H9 (cell line): Measurements from ENCODE around the gene CNOT6. TPM values are rescaled to one million over a fixed set of nuclear protein-coding genes. Genes with fewer than 3 reads are reported as not detected.

ENCODE experiments used
- DNase-seq: peaks from one replicate; pipeline ENCODE4 v3.0.0-alpha.2; 2017
- H2AFZ ChIP-seq: one replicate; pipeline ENCODE4 v1.6.1; 2013; ENCODE audit warnings: mild to moderate bottlenecking, low read length, control low read depth, moderate library complexity
- H2AK5ac ChIP-seq: 2 replicates; pipeline ENCODE4 v1.6.1; 2013; ENCODE audit warnings: low read length, control low read depth, mixed read lengths; ENCODE audit not compliant: insufficient read length
- H2BK120ac ChIP-seq: one replicate; pipeline ENCODE4 v1.6.1; 2013; ENCODE audit warnings: low read depth, mild to moderate bottlenecking, low read length, control low read depth, inconsistent platforms; ENCODE audit not compliant: poor library complexity, severe bottlenecking
- H2BK12ac ChIP-seq: 2 replicates; pipeline ENCODE4 v1.6.1; 2013; ENCODE audit warnings: low read length, control low read depth, mixed read lengths, low read depth; ENCODE audit not compliant: insufficient read length
- H2BK15ac ChIP-seq: 2 replicates; pipeline ENCODE4 v1.6.1; 2013; ENCODE audit warnings: low read depth, low read length, control low read depth
- H2BK20ac ChIP-seq: one replicate; pipeline ENCODE4 v1.6.1; 2013; ENCODE audit warnings: low read depth, mild to moderate bottlenecking, low read length, control low read depth, inconsistent platforms; ENCODE audit not compliant: poor library complexity, severe bottlenecking
- H2BK5ac ChIP-seq: 2 replicates; pipeline ENCODE4 v1.6.1; 2013; ENCODE audit warnings: low read length, control low read depth, mixed read lengths; ENCODE audit not compliant: insufficient read length
- H3K14ac ChIP-seq: 2 replicates; pipeline ENCODE4 v1.6.1; 2013; ENCODE audit warnings: low read length, control low read depth; ENCODE audit not compliant: insufficient read depth
- H3K18ac ChIP-seq: 2 replicates; pipeline ENCODE4 v1.6.1; 2013; ENCODE audit warnings: low read depth, mild to moderate bottlenecking, mixed read lengths, low read length, control low read depth; ENCODE audit not compliant: insufficient read length
- H3K23ac ChIP-seq: 2 replicates; pipeline ENCODE4 v1.6.1; 2013; ENCODE audit warnings: low read length, control low read depth, mixed read lengths, low read depth; ENCODE audit not compliant: insufficient read length
- H3K23me2 ChIP-seq: 2 replicates; pipeline ENCODE4 v1.6.1; 2013; ENCODE audit warnings: low read depth, mild to moderate bottlenecking, mixed read lengths, low read length, control low read depth; ENCODE audit not compliant: insufficient read length, poor library complexity, severe bottlenecking
- H3K27ac ChIP-seq: 2 replicates; pipeline ENCODE4 v1.5.1; 2013; ENCODE audit warnings: low read length, control low read depth, mixed read lengths, low read depth; ENCODE audit not compliant: insufficient read length
- H3K27me3 ChIP-seq: 2 replicates; pipeline ENCODE4 v1.6.1; 2013; ENCODE audit warnings: low read length, control low read depth, inconsistent platforms; ENCODE audit not compliant: insufficient read depth
- H3K4ac ChIP-seq: 2 replicates; pipeline ENCODE4 v1.6.1; 2013; ENCODE audit warnings: low read depth, mild to moderate bottlenecking, control low read depth, inconsistent platforms, low read length, moderate library complexity
- H3K4me1 ChIP-seq: 2 replicates; pipeline ENCODE4 v1.6.1; 2013; ENCODE audit warnings: low read length, control low read depth, inconsistent platforms; ENCODE audit not compliant: insufficient read depth
- H3K4me2 ChIP-seq: 2 replicates; pipeline ENCODE4 v1.6.1; 2013; ENCODE audit warnings: low read length, control low read depth, mixed read lengths; ENCODE audit not compliant: insufficient read length, insufficient read depth
- H3K56ac ChIP-seq: 2 replicates; pipeline ENCODE4 v1.6.1; 2013; ENCODE audit warnings: low read depth, mild to moderate bottlenecking, mixed read lengths, low read length, control low read depth; ENCODE audit not compliant: insufficient read length
- H3K79me1 ChIP-seq: 2 replicates; pipeline ENCODE4 v1.6.1; 2013; ENCODE audit warnings: low read depth, mild to moderate bottlenecking, moderate library complexity, low read length, control low read depth, inconsistent platforms; ENCODE audit not compliant: insufficient read depth, poor library complexity, severe bottlenecking
- H3K79me2 ChIP-seq: 2 replicates; pipeline ENCODE4 v1.6.1; 2013; ENCODE audit warnings: low read length, control low read depth, inconsistent platforms; ENCODE audit not compliant: insufficient read depth
- H3K9ac ChIP-seq: 2 replicates; pipeline ENCODE4 v1.6.1; 2013; ENCODE audit warnings: low read length, control low read depth, mixed read lengths; ENCODE audit not compliant: insufficient read length; ENCODE audit errors: extremely low read depth
- H3K9me3 ChIP-seq: one replicate; pipeline ENCODE4 v1.6.1; 2013; ENCODE audit warnings: low read depth, low read length, inconsistent platforms; ENCODE audit not compliant: control insufficient read depth
- H3T11ph ChIP-seq: one replicate; pipeline ENCODE4 v1.6.1; 2013; ENCODE audit warnings: mild to moderate bottlenecking, low read length, control low read depth, inconsistent platforms
- H4K20me1 ChIP-seq: one replicate; pipeline ENCODE4 v1.6.1; 2013; ENCODE audit not compliant: control insufficient read depth, insufficient read length, insufficient read depth
- H4K5ac ChIP-seq: 2 replicates; pipeline ENCODE4 v1.6.1; 2013; ENCODE audit warnings: low read depth, mild to moderate bottlenecking, mixed read lengths, low read length, control low read depth; ENCODE audit not compliant: insufficient read length
- H4K8ac ChIP-seq: replicated peaks from 2 replicates; pipeline ENCODE4 v1.6.1; 2013; ENCODE audit warnings: low read length, control low read depth, mixed read lengths, low read depth; ENCODE audit not compliant: insufficient read length
- H4K91ac ChIP-seq: 2 replicates; pipeline ENCODE4 v1.6.1; 2013; ENCODE audit warnings: low read depth, mild to moderate bottlenecking, moderate library complexity, mixed read lengths, low read length, control low read depth; ENCODE audit not compliant: insufficient read length
- H3K27ac Mint-ChIP-seq, 3 experiments: 2 replicates in 2 of 3; 3 replicates in 1 of 3; pipeline ENCODE4 v1.8.0; 2020 to 2021; ENCODE audit warnings: mixed read lengths in 3 of 3, mild to moderate bottlenecking in 1 of 3, moderate library complexity in 1 of 3
- H3K27me3 Mint-ChIP-seq: 2 replicates; pipeline ENCODE4 v1.8.0; 2021; ENCODE audit warnings: low read depth, mild to moderate bottlenecking, moderate library complexity, mixed read lengths
- H3K36me3 Mint-ChIP-seq, 3 experiments: 2 replicates in 2 of 3; 3 replicates in 1 of 3; pipeline ENCODE4 v1.8.0; 2020 to 2021; ENCODE audit warnings: low read depth in 3 of 3, mixed read lengths in 3 of 3; ENCODE audit not compliant: insufficient read depth in 1 of 3
- H3K4me1 Mint-ChIP-seq, 2 experiments: 2 replicates each; pipeline ENCODE4 v1.8.0; 2020; ENCODE audit warnings: mixed read lengths in 2 of 2
- H3K4me3 Mint-ChIP-seq, 2 experiments: 2 replicates in 1 of 2; 3 replicates in 1 of 2; pipeline ENCODE4 v1.8.0; 2020 to 2021; ENCODE audit warnings: mild to moderate bottlenecking in 2 of 2, mixed read lengths in 2 of 2, moderate library complexity in 1 of 2
- H3K9me3 Mint-ChIP-seq, 2 experiments: 2 replicates in 1 of 2; 3 replicates in 1 of 2; pipeline ENCODE4 v1.8.0; 2020; ENCODE audit warnings: mild to moderate bottlenecking in 2 of 2, mixed read lengths in 2 of 2, moderate library complexity in 1 of 2
- WGBS: extraction: QIAGEN DNeasy Blood & Tissue Kit; methylation state at CpG from one replicate; pipeline ENCODE4 v1.1.7; 2013; ENCODE audit warnings: missing lambda C conversion rate, low lambda C conversion rate, mixed read lengths; ENCODE audit not compliant: insufficient read length; ENCODE audit errors: extremely low coverage; 5-methylcytosine and 5-hydroxymethylcytosine counted together
- total RNA-seq: library from RNA; stranded (reverse); gene quantifications from 2 replicates; pipeline ENCODE4 v1.2.1, GENCODE V29; 2021
- TF ChIP-seq, protein P1 (sequence below): fragments of 200-600 bp; sonication (generic); conservative IDR thresholded peaks from 3 replicates; pipeline ENCODE4 v1.8.0; 2021; ENCODE audit warnings: antibody characterized with exemption, mild to moderate bottlenecking

Gene CNOT6
- total RNA-seq, 1 experiment from 2014 or later: 45.0 TPM

- Histone ChIP-seq H4K91ac (no peak overlapping the region), H2AFZ (no peak overlapping the region), H3K23me2 (no peaks in the 10 kb centered on the region), H4K8ac (no peak overlapping the region), H3K27me3 (peaks cover 3% of the 10 kb centered on the region; the same call in 1 of the 2 replicates), H2AK5ac (no peak overlapping the region), H3K79me2 (no peaks in the 10 kb centered on the region), H2BK20ac (no peak overlapping the region), H3K4me1 (no peaks in the 10 kb centered on the region), H3K79me1 (no peaks in the 10 kb centered on the region), H3K14ac (no peak overlapping the region), H3K18ac (no peak overlapping the region), H2BK12ac (no peak overlapping the region), H3K4ac (no peak overlapping the region), H2BK120ac (no peak overlapping the region), H2BK5ac (no peak overlapping the region), H2BK15ac (no peak overlapping the region), H3K56ac (no peak overlapping the region), H3T11ph (no peak overlapping the region), H4K20me1 (no peaks in the 10 kb centered on the region), H3K27ac (no peak overlapping the region), H3K9me3 (no peaks in the 10 kb centered on the region), H4K5ac (no peak overlapping the region), H3K23ac (no peak overlapping the region), H3K9ac (no peak overlapping the region), H3K4me2 (no peak overlapping the region)
- no peak overlapping the region for H3K4me3 Mint-ChIP-seq
- TF ChIP-seq, protein P1, sequence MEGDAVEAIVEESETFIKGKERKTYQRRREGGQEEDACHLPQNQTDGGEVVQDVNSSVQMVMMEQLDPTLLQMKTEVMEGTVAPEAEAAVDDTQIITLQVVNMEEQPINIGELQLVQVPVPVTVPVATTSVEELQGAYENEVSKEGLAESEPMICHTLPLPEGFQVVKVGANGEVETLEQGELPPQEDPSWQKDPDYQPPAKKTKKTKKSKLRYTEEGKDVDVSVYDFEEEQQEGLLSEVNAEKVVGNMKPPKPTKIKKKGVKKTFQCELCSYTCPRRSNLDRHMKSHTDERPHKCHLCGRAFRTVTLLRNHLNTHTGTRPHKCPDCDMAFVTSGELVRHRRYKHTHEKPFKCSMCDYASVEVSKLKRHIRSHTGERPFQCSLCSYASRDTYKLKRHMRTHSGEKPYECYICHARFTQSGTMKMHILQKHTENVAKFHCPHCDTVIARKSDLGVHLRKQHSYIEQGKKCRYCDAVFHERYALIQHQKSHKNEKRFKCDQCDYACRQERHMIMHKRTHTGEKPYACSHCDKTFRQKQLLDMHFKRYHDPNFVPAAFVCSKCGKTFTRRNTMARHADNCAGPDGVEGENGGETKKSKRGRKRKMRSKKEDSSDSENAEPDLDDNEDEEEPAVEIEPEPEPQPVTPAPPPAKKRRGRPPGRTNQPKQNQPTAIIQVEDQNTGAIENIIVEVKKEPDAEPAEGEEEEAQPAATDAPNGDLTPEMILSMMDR: no peak
- no peaks in the 10 kb centered on the region for H3K9me3 Mint-ChIP-seq
- no peak for DNase-seq
- no peak overlapping the region for H3K27ac Mint-ChIP-seq
- H3K27me3 Mint-ChIP-seq: peaks cover 29% of the 10 kb centered on the region
- peaks cover 0 to 4% (median 0%) of the 10 kb centered on the region in 3 experiments; a peak in 1 of 7 replicates for H3K36me3 Mint-ChIP-seq
- WGBS: no CpG with 5 or more reads among the region's 24 CpGs
- H3K4me1 Mint-ChIP-seq: peaks cover 0 to 5% of the 10 kb centered on the region in 2 experiments; a peak in 3 of 4 replicates
These were observed 102.6 kb downstream of the CNOT6 start for GRCh38 chr5:180596668-180597231.
